HEK293 (cell line): ENCODE results near the gene NT5DC3.

Source experiments
- ZBTB1 ChIP-seq: fragments of 450-650 bp; formaldehyde crosslinking; IDR thresholded peaks from 2 replicates; pipeline ENCODE4 v1.5.1; 2016; ENCODE audit warnings: missing biosample characterization, missing genetic modification characterization
- ZBTB21 ChIP-seq: fragments of 450-650 bp; formaldehyde crosslinking; IDR thresholded peaks from 2 replicates; pipeline ENCODE4 v1.5.1; 2017; ENCODE audit warnings: missing biosample characterization, missing genetic modification characterization
- ZNF248 ChIP-seq: fragments of 450-650 bp; formaldehyde crosslinking; IDR thresholded peaks from 2 replicates; pipeline ENCODE4 v1.5.1; 2017; ENCODE audit warnings: missing biosample characterization, missing genetic modification characterization
- ZNF274 ChIP-seq, 2 experiments: fragments of 200-500 bp in 1 of 2; fragments of 450-650 bp in 1 of 2; sonication (Bioruptor generic) in 1 of 2; formaldehyde crosslinking in 1 of 2; IDR thresholded peaks; 2 replicates each; pipeline versions ENCODE4 v1.5.1 to v1.6.1; 2014 to 2016; ENCODE audit warnings: borderline replicate concordance in 1 of 2, inconsistent platforms in 1 of 2, low read length in 1 of 2, missing biosample characterization in 1 of 2, missing genetic modification characterization in 1 of 2
- ZNF501 ChIP-seq: fragments of 450-650 bp; formaldehyde crosslinking; IDR thresholded peaks from 2 replicates; pipeline ENCODE4 v1.5.1; 2016; ENCODE audit warnings: missing biosample characterization, missing genetic modification characterization
- ZNF747 ChIP-seq: fragments of 450-650 bp; formaldehyde crosslinking; IDR thresholded peaks from 2 replicates; pipeline ENCODE4 v1.5.1; 2016; ENCODE audit warnings: missing biosample characterization, missing genetic modification characterization
- TF ChIP-seq, protein P1 (sequence below): fragments of 450-650 bp; formaldehyde crosslinking; IDR thresholded peaks from 2 replicates; pipeline ENCODE4 v1.5.1; 2016; ENCODE audit warnings: missing biosample characterization, missing genetic modification characterization
- TF ChIP-seq, protein P2 (sequence below): fragments of 450-650 bp; formaldehyde crosslinking; IDR thresholded peaks from 2 replicates; pipeline ENCODE4 v1.5.1; 2016; ENCODE audit warnings: missing biosample characterization, missing genetic modification characterization, borderline replicate concordance
- TF ChIP-seq, protein P3 (sequence below): fragments of 450-650 bp; formaldehyde crosslinking; IDR thresholded peaks from 2 replicates; pipeline ENCODE4 v1.5.1; 2016; ENCODE audit warnings: missing biosample characterization, missing genetic modification characterization
- TF ChIP-seq, protein P4 (sequence below): fragments of 450-650 bp; formaldehyde crosslinking; IDR thresholded peaks from 2 replicates; pipeline ENCODE4 v1.5.1; 2017; ENCODE audit warnings: missing biosample characterization, missing genetic modification characterization
- TF ChIP-seq, protein P5 (sequence below): fragments of 450-650 bp; formaldehyde crosslinking; IDR thresholded peaks from 2 replicates; pipeline ENCODE4 v1.5.1; 2016; ENCODE audit warnings: missing biosample characterization, missing genetic modification characterization
- TF ChIP-seq, protein P6 (sequence below): fragments of 450-650 bp; formaldehyde crosslinking; IDR thresholded peaks from 2 replicates; pipeline ENCODE4 v1.5.1; 2017; ENCODE audit warnings: missing biosample characterization, missing genetic modification characterization
- TF ChIP-seq, protein P7 (sequence below): fragments of 450-650 bp; formaldehyde crosslinking; IDR thresholded peaks from 2 replicates; pipeline ENCODE4 v1.5.1; 2016; ENCODE audit warnings: missing biosample characterization, missing genetic modification characterization

DNA sequence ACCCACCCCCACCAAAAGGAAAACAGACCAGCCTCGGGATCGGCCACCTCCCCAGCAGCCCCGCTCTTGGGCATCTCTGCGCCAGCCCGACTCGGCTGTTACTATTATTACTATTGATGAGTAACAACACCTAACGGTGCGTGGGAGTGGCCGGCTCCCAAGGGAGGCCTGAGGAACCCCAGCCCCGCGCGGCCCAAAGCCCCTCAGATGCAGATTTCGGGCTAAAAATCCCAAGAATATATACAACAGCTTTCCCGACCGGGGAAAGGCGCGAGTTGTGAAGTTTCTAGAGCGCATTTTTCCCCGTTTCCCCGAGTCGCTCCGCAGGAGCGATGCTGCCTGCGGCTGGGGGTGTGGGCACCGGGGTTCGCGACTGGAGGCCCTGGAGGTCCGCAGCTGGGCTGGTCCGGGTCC is 565 bp downstream of the NT5DC3 start:
- TF ChIP-seq, protein P1, sequence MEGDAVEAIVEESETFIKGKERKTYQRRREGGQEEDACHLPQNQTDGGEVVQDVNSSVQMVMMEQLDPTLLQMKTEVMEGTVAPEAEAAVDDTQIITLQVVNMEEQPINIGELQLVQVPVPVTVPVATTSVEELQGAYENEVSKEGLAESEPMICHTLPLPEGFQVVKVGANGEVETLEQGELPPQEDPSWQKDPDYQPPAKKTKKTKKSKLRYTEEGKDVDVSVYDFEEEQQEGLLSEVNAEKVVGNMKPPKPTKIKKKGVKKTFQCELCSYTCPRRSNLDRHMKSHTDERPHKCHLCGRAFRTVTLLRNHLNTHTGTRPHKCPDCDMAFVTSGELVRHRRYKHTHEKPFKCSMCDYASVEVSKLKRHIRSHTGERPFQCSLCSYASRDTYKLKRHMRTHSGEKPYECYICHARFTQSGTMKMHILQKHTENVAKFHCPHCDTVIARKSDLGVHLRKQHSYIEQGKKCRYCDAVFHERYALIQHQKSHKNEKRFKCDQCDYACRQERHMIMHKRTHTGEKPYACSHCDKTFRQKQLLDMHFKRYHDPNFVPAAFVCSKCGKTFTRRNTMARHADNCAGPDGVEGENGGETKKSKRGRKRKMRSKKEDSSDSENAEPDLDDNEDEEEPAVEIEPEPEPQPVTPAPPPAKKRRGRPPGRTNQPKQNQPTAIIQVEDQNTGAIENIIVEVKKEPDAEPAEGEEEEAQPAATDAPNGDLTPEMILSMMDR (tag by site-specific recombination), result no peak
- TF ChIP-seq ZNF747 (tag by site-specific recombination) (no peak), ZNF248 (tag by site-specific recombination) (no peak), ZNF501 (no peak), ZNF274 (IDR thresholded peaks at IDR 0.05; ENCODE audit: low read length) (no peak), ZNF274 (tag by site-specific recombination; IDR thresholded peaks at IDR 0.05; ENCODE audit: borderline replicate concordance) (no peak), ZBTB1 (no peak), ZBTB21 (tag by site-specific recombination) (no peak)
- TF ChIP-seq, protein P2, sequence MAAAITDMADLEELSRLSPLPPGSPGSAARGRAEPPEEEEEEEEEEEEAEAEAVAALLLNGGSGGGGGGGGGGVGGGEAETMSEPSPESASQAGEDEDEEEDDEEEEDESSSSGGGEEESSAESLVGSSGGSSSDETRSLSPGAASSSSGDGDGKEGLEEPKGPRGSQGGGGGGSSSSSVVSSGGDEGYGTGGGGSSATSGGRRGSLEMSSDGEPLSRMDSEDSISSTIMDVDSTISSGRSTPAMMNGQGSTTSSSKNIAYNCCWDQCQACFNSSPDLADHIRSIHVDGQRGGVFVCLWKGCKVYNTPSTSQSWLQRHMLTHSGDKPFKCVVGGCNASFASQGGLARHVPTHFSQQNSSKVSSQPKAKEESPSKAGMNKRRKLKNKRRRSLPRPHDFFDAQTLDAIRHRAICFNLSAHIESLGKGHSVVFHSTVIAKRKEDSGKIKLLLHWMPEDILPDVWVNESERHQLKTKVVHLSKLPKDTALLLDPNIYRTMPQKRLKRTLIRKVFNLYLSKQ (tag by site-specific recombination), result no peak
- TF ChIP-seq, protein P3, sequence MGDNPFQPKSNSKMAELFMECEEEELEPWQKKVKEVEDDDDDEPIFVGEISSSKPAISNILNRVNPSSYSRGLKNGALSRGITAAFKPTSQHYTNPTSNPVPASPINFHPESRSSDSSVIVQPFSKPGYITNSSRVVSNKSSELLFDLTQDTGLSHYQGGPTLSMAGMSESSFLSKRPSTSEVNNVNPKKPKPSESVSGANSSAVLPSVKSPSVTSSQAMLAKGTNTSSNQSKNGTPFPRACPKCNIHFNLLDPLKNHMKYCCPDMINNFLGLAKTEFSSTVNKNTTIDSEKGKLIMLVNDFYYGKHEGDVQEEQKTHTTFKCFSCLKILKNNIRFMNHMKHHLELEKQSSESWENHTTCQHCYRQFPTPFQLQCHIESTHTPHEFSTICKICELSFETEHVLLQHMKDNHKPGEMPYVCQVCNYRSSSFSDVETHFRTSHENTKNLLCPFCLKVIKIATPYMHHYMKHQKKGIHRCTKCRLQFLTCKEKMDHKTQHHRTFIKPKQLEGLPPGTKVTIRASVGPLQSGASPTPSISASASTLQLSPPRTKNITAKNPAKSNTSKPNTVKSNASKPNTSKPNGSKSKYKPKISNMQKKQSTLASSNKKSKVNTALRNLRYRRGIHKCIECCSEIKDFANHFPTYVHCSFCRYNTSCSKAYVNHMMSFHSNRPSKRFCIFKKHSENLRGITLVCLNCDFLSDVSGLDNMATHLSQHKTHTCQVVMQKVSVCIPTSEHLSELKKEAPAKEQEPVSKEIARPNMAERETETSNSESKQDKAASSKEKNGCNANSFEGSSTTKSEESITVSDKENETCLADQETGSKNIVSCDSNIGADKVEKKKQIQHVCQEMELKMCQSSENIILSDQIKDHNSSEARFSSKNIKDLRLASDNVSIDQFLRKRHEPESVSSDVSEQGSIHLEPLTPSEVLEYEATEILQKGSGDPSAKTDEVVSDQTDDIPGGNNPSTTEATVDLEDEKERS (tag by site-specific recombination), result no peak
- TF ChIP-seq, protein P4, sequence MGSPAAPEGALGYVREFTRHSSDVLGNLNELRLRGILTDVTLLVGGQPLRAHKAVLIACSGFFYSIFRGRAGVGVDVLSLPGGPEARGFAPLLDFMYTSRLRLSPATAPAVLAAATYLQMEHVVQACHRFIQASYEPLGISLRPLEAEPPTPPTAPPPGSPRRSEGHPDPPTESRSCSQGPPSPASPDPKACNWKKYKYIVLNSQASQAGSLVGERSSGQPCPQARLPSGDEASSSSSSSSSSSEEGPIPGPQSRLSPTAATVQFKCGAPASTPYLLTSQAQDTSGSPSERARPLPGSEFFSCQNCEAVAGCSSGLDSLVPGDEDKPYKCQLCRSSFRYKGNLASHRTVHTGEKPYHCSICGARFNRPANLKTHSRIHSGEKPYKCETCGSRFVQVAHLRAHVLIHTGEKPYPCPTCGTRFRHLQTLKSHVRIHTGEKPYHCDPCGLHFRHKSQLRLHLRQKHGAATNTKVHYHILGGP (tag by site-specific recombination), result no peak
- TF ChIP-seq, protein P5, sequence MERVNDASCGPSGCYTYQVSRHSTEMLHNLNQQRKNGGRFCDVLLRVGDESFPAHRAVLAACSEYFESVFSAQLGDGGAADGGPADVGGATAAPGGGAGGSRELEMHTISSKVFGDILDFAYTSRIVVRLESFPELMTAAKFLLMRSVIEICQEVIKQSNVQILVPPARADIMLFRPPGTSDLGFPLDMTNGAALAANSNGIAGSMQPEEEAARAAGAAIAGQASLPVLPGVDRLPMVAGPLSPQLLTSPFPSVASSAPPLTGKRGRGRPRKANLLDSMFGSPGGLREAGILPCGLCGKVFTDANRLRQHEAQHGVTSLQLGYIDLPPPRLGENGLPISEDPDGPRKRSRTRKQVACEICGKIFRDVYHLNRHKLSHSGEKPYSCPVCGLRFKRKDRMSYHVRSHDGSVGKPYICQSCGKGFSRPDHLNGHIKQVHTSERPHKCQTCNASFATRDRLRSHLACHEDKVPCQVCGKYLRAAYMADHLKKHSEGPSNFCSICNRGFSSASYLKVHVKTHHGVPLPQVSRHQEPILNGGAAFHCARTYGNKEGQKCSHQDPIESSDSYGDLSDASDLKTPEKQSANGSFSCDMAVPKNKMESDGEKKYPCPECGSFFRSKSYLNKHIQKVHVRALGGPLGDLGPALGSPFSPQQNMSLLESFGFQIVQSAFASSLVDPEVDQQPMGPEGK (tag by site-specific recombination), result 0 out of 2 replicates have a peak, but pooled peaks have one; percentile 13
- TF ChIP-seq, protein P6, sequence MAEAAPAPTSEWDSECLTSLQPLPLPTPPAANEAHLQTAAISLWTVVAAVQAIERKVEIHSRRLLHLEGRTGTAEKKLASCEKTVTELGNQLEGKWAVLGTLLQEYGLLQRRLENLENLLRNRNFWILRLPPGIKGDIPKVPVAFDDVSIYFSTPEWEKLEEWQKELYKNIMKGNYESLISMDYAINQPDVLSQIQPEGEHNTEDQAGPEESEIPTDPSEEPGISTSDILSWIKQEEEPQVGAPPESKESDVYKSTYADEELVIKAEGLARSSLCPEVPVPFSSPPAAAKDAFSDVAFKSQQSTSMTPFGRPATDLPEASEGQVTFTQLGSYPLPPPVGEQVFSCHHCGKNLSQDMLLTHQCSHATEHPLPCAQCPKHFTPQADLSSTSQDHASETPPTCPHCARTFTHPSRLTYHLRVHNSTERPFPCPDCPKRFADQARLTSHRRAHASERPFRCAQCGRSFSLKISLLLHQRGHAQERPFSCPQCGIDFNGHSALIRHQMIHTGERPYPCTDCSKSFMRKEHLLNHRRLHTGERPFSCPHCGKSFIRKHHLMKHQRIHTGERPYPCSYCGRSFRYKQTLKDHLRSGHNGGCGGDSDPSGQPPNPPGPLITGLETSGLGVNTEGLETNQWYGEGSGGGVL, result no peak
- TF ChIP-seq, protein P7, sequence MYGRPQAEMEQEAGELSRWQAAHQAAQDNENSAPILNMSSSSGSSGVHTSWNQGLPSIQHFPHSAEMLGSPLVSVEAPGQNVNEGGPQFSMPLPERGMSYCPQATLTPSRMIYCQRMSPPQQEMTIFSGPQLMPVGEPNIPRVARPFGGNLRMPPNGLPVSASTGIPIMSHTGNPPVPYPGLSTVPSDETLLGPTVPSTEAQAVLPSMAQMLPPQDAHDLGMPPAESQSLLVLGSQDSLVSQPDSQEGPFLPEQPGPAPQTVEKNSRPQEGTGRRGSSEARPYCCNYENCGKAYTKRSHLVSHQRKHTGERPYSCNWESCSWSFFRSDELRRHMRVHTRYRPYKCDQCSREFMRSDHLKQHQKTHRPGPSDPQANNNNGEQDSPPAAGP (tag by site-specific recombination), result no peak
